HG02938 (cell line): Measurements from ENCODE around the gene ATP5PD.

ENCODE experiments used
- ATAC-seq: cut with Tn5 transposase; IDR thresholded peaks from one replicate; pipeline ENCODE4 v1.9.1; 2021; ENCODE audit warnings: mild to moderate bottlenecking, moderate library complexity; ENCODE audit not compliant: unreplicated experiment

The ATP5PD gene

DNA sequence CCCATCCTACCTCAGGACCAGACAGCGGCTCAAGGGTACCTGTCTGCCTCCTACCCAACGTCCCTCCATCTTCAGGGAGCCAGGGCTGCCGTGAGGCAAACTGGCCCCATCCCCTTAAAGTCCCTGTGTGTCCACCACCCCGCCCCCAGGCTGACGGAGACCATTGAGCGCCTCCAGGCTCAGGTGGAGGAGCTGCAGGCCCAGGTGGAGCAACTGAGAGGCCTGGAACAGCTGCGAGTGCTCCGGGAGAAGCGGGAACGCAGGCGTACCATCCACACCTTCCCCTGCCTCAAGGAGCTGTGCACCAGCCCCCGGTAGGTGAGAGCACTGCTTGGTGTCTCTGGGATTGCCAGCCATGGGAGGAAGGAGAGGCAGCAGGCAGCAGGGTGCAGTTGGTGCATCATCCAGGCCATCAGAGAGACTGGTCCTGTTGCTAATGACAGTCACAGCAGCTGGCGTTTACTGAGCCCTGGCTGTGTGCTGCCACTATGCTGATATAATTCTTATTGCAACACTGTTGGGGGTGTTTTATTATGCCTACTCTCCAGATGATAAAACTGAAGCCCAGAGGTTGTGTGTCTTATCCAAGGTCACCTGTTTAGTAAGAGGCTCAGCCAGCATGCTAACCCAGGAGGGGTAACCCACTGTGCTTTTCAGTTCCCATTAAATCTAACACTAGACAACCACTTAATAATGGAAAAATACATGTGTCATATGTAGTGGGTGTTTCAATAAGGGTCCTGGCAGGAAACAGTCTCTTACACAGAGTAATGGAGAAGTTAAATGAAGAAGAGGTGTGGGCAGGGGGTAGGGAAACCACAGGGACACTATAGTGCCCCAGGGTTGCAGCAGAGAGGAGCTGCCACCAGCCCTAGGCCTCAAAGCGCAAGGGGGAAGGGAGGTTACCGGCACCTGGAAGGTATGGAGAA is 44.6 kb downstream of the ATP5PD start:
- ATAC-seq, result no peak

DNA sequence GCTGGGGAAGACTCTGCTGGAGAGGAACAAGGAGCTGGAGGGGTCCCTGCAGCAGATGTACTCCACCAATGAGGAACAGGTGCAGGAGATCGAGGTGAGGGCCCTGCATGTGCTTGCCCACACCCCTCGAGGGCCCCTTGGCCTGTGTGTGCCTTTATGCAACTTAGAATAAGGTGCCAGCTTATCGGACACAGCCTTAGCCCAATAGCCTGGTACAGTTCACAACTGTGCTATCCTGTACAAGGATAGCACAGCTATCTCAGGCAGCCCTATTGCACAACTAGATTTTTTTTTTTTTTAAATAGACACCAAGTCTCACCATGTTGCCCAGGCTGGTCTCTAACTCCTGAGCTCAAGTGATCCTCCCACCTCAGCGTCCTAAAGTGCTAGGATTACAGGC is 47.2 kb downstream of the ATP5PD start:
- no peak for ATAC-seq

DNA sequence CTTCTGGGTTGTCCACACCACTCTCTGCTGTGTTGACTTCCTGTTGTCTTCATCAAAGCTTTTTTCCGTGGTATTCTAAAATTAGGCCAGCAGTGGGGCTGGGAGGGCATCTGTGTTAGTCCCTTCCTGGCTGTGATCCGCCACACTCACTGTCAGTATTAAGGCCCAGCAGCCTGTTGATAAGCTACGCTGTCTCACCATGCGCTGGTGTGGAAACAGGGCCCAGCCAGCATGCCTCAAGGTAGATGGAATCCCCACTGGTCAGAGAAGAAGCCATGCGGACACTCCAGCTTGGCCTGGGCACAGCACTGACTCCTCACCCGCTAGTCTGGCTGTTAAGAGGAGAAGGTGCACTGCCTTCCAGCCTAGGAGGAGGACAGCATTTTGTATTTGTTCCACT is 48.0 kb downstream of the ATP5PD start:
- no peak for ATAC-seq

DNA sequence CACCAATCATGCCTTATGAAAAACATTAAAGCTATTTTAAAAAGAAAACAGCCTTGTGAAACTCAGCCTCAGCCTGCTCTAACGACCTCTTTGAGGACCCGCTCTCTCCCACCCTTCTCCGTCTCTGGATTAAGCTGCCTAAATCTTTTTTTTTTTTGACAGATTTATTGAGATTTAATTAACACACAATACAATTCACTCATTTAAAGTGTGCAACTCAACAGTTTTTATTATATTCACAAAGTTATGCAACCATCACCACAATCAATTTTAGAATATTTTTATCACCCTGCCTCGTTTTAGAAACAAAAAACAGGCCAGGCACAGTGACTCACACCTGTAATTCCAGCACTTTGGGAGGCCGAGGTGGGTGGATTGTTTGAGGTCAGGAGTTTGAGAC is 50.9 kb downstream of the ATP5PD start:
- ATAC-seq, result no peak

DNA sequence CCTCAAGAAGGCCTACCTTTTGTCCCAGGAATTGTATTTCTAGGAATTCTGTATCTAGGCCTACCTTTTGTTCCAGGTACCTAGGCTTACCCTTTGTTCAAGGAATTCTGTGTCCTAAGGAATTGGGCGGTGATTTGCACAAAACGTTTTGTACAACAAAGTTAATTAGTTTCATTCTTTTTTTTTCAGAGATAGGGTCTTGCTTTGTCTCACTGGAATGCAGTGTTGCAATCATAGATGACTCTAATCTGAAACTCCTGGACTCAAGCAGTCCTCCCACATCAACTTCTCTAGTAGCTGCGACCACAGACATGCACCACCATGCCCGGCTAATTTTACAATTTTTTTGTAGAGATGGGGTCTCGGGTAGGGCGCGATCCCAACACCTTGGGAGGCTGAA is 52.3 kb downstream of the ATP5PD start:
- no peak for ATAC-seq

DNA sequence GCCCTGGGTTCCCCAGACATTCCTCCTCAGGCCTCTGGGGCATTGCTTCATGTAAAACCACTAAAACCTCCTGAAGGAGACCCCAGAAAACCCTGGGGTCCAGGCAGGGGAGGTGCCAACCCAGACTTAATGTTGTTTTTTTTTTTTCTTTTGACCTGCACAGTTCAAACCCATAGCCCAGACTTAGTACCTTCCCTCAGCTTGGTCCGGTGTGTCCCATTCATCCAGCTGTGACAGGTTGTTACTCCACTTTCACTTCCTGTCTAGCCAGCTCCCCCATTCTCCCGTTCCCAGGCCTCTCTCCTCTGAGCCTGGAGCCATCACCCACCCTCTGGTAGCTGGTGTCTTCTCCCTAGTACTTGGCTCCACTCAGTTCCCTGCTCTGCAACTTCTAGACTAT is 54.5 kb downstream of the ATP5PD start:
- ATAC-seq, result no peak

DNA sequence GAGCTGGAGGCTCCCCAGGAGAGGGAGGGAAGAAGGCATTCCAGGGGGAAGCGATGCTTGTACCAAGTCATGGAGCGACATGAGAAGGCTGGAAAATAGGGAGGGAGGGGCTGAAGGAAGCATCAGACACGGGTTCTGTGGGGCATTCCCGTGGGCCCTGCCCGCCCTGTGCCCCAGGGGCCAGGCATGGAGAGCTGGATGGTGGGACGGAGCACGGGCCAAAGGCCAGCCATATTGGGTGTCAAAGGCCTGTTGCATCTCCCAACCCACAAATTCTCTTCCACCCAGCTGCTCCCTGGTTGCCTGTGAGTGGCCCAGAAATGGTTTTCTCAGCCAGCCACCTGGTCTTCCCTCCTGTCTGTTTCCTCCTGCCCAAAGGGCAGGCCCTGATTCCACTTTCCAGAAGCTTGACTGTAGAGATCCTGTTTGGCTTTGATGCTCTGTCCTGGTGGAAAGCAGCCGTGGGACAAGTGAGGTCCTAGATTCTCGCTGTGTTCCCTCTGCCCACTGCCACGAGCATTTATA is 56.1 kb downstream of the ATP5PD start:
- no peak for ATAC-seq
